Urinary bladder (tissue), 4 donors: ENCODE results near the gene CADM2. TPM values are rescaled to one million over a fixed set of nuclear protein-coding genes. Genes with fewer than 3 reads are reported as not detected.

Source experiments
- DNase-seq: peaks from one replicate; pipeline ENCODE4 v3.0.0-alpha.2; 2015; ENCODE audit errors: extremely low spot score
- H3K27ac ChIP-seq: one replicate; pipeline ENCODE4 v1.5.1; 2013; ENCODE audit warnings: low read depth, mild to moderate bottlenecking, moderate library complexity
- H3K36me3 ChIP-seq: one replicate; pipeline ENCODE4 v1.6.1; 2013; ENCODE audit warnings: mild to moderate bottlenecking, moderate library complexity; ENCODE audit not compliant: insufficient read depth
- H3K4me1 ChIP-seq: one replicate; pipeline ENCODE4 v1.6.1; 2013; ENCODE audit warnings: mild to moderate bottlenecking, moderate library complexity; ENCODE audit not compliant: insufficient read depth
- H3K4me3 ChIP-seq: one replicate; pipeline ENCODE4 v1.5.1; 2013; ENCODE audit warnings: low read depth, low read length
- WGBS: extraction: QIAGEN DNeasy Blood & Tissue Kit; methylation state at CpG from one replicate; pipeline ENCODE4 v1.1.7; 2013; 5-methylcytosine and 5-hydroxymethylcytosine counted together
- polyA plus RNA-seq: library from polyadenylated mRNA; stranded (reverse); fragments of 200-250 nt; gene quantifications from one replicate; pipeline ENCODE4 v1.2.3, GENCODE V29; 2013
- total RNA-seq: library from RNA; depleted of rRNA; stranded (reverse); fragments of >200 nt; gene quantifications from one replicate; pipeline ENCODE4 v1.2.3, GENCODE V29; 2014
- donor health status: healthy with polysubstance abuse.
- donor health status: healthy.

CADM2 gene
- total and polyA plus RNA-seq, 2 donors: 2.7 to 4.6 TPM

DNA sequence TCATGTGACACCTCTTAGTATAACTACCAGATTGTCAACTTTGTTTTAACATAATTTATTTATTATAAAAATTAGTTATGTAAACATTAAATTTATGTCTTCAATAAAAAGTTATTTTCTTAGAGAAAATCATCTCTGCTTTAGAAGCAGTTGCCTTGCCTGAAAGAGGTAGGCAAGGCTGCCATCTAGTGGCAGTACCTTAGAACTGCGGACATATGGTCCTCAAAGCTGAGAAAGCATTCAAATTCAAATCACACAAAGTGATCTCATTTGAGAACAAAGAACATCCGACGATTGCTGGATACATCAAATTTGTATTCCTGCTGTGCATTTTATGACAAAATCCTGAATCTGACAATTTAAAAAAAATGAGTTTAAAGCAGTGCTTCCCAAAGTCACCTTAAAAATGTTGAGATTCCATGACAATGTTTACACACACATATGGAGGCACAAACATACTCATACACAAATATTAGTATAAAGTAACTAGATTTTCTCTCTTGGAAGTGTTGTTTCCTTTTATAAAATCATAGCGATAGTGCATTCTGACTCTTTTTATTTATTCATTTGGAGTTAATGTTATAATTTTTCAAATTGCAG is 617.4 kb downstream of the CADM2 start:
- H3K27ac ChIP-seq: no peak overlapping the region
- H3K36me3 ChIP-seq: no peaks in the 10 kb centered on the region
- no peak overlapping the region for H3K4me3 ChIP-seq
- DNase-seq: no peak
- 15% methylated on average over 4 of the region's 4 CpGs for whole genome bisulfite sequencing
- no peaks in the 10 kb centered on the region for H3K4me1 ChIP-seq

DNA sequence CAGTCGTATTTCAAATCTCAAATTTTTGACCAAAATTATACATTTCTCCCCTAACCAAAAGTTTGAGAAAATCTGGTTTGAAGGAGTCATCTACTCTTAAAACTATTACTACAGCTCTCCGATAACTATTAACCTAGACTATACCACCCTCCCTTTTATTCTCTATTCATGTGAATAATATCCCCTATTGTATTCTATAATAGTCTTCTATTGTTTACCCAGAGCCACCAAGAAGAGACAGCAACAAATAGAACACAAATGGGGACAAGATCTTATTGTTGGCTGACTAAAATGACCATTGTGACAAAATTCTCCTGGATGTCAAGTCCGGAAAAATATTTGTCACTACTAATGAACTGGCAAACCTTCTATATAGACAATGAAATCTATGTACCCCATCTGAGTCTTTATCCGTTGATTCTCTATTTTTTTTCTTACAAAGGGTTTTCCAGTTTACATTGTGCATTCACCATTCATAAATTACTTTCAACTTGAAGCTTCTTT is 618.0 kb downstream of the CADM2 start:
- H3K4me1 ChIP-seq: no peaks in the 10 kb centered on the region
- H3K36me3 ChIP-seq: no peaks in the 10 kb centered on the region
- no peak for DNase-seq
- WGBS: 85% methylated on average over 4 of the region's 4 CpGs
- no peak overlapping the region for H3K4me3 ChIP-seq
- no peak overlapping the region for H3K27ac ChIP-seq

DNA sequence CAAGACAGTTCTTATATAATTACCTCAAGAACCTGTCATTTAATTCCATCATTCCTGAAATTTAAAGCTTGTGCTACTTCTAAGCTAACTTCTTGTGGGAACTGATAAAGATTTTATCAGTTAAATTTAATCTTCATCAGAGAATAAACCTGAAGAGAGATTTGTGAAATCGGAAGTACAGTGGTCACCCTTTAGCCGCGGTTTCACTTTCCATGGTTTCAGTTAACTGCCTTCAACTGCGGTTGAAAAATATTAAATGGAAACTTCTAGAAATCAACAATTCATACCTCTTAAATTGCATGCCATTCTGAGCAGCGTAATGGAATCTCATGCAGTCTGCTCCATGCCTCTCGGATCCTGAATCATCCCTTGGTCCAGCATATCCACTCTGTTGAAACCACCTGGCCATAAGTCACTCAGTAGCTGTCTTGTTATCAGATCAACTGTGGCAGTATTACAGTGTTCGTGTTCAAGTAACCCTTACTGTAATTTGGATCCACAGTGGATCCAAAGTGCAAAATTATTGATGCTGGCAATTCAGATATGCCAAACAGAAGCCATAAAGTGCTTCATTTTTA is 626.1 kb downstream of the CADM2 start:
- Histone ChIP-seq H3K27ac (no peak overlapping the region), H3K4me3 (no peak overlapping the region), H3K4me1 (no peaks in the 10 kb centered on the region), H3K36me3 (no peaks in the 10 kb centered on the region)
- 84% methylated on average over 7 of the region's 7 CpGs for WGBS
- DNase-seq: no peak

DNA sequence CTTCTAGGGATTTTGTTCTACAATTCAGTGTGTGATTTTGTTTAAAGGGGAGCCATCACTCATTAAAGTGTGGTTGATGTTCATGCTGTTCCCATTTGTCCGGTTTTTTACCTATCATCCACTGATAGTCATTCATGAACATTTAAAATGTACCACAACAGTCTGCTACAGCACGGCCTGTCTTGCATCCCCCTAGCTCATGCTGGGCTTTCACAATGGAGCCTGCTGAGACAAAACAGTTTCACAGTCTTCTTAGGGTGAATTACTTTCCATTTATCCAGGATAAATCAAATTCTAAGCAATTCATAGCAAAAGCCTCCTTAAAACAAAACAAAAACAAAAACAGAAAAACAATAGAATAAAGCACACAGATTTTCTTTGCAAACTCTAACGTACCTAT is 627.2 kb downstream of the CADM2 start:
- Histone ChIP-seq H3K27ac (no peak overlapping the region), H3K4me3 (no peak overlapping the region), H3K4me1 (no peaks in the 10 kb centered on the region), H3K36me3 (no peaks in the 10 kb centered on the region)
- DNase-seq: no peak
- WGBS: 66% methylated on average over 3 of the region's 3 CpGs

DNA sequence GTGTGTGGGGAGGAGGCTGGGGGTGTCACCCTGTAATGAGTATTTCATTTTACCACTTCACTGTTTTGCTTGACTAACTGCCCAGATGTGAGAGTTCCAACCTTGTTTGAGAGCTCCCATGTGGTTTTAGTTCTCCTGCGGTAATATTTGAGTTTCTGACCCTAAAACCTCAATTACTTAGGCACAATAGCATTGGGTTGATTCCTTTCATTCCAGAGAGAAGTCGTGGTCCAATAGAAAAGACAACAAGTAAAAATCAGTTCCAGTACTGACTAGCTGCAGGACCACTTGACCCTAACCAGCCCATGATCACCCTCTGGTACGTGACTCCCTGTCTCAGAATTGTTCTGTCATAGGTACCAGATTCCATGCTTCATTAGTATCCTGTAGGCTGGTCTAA is 630.4 kb downstream of the CADM2 start:
- Histone ChIP-seq H3K36me3 (no peaks in the 10 kb centered on the region), H3K27ac (no peak overlapping the region), H3K4me1 (no peaks in the 10 kb centered on the region), H3K4me3 (no peak overlapping the region)
- DNase-seq: no peak
- WGBS: 81% methylated on average over 3 of the region's 3 CpGs

DNA sequence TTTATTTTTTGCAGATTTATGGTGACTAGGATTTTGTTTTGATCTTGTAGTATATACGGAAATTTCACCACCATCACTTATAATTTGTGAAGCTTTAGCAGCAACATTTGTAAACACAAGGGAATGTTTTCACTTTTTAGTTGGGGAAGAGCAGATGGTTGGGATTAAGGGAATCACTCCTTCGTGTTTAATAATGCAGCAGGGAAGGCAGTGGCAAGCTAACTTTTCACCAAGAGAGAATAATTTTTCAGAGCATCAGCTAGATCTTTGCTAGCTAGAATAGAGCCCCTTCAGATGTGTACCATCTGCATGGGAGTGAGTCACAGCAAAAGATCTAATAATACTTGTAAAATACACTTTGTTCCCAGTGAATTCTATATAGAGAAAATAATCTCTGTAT is 632.7 kb downstream of the CADM2 start:
- no peak for DNase-seq
- Histone ChIP-seq H3K4me3 (no peak overlapping the region), H3K27ac (no peak overlapping the region), H3K4me1 (no peaks in the 10 kb centered on the region), H3K36me3 (no peaks in the 10 kb centered on the region)
- 33% methylated on average over 2 of the region's 2 CpGs for WGBS

DNA sequence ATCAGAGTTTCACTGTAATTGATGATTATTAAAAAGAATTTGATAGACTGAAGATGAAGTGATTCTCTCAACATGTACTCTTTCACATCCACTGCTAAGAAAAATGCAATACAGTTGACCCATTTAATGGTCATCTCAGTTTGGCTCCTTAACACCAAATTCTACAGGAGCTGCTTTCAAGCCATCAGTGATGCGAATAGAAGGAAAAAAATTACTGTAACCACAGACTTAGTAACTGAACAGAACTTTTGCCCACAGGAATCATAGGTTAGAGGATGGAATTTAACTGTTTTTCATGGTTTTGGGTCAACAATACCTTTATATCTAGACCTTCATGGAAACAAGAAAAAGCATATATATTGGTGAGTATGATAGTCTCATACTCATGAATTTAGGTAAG is 633.5 kb downstream of the CADM2 start:
- no peak for DNase-seq
- WGBS: 89% methylated on average over 1 of the region's 1 CpG
- H3K36me3 ChIP-seq: no peaks in the 10 kb centered on the region
- no peak overlapping the region for H3K27ac ChIP-seq
- no peak overlapping the region for H3K4me3 ChIP-seq
- no peaks in the 10 kb centered on the region for H3K4me1 ChIP-seq

DNA sequence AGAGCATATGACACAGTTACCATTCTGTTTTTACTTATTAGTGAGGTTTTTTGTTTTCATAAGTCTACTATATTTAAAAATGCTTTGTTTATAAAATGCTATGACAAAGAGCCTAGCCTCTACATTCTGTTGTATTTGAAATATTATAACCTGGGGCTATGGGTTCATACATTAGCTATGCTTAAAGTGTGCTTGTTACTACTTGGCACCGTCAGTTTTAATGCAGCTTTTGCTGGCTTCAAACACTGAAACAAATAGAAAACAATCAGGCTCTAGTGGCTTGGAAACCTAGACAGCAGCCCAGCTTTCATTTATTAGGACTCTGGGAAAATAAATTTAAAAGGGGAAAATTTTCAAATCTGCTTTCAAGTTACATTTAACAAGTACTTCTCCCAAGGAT is 635.9 kb downstream of the CADM2 start:
- WGBS: 50% methylated on average over 1 of the region's 1 CpG
- Histone ChIP-seq H3K36me3 (no peaks in the 10 kb centered on the region), H3K27ac (no peak overlapping the region), H3K4me3 (no peak overlapping the region), H3K4me1 (no peaks in the 10 kb centered on the region)
- DNase-seq: no peak

DNA sequence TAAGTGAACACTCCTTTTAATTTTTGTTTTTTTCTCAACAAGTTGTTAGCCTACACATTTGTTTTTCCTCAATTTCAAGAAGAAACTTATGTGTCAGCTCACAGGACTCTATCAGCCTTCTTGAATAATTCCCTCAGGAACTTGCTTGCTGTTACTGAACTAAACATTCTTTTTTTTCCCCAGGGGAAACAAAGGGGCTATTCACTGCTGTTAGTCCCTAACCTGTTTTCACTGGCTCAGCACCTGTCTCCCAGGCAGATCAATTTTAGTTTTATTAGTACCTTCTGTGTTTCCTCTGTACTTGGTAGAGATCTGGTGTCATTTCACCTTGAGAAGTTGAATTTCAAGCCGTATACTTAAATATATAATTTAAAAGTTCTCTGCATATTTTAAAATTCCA is 644.6 kb downstream of the CADM2 start:
- H3K4me3 ChIP-seq: no peak overlapping the region
- no peaks in the 10 kb centered on the region for H3K4me1 ChIP-seq
- H3K36me3 ChIP-seq: no peaks in the 10 kb centered on the region
- DNase-seq: no peak
- no peak overlapping the region for H3K27ac ChIP-seq
- WGBS: 79% methylated on average over 1 of the region's 1 CpG

DNA sequence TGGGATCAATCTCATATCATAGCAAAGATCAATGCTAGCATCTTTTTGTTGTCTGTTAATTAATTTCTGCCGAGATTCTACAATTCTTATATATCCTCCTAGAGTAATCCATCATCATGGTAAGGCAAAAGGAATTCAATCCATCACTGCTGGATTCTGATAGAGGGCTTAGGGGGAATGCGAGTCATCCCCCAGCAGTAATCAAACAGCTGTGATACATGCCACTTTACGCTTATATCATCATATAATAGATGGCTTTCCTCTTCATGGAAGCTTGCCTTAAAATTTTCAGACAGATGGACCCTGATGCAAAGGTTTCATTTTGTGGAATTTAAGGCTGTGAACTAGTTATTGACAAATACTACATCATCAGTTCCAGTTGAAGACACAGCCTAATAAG is 645.9 kb downstream of the CADM2 start:
- no peak overlapping the region for H3K27ac ChIP-seq
- H3K4me1 ChIP-seq: no peaks in the 10 kb centered on the region
- DNase-seq: no peak
- H3K4me3 ChIP-seq: no peak overlapping the region
- 85% methylated on average over 3 of the region's 3 CpGs for WGBS
- no peaks in the 10 kb centered on the region for H3K36me3 ChIP-seq

DNA sequence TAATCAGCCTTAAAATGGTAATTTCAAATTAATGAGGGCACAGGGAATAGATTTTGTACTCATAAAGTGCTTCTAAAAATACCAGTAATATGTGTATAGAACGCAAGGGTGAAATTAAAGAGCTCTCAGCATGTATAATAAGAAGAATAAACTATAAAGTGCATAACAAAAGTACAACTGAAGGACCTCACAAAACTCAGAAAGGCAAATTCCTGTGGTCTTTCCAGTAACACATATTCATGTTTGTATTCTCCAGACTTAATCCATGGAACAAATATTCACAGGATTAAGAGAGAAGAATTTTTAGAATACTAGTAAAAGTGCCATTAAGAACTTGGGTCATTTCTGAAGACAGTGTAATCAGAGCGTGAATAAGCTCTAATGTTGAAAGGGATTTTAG is 646.3 kb downstream of the CADM2 start:
- H3K4me3 ChIP-seq: no peak overlapping the region
- WGBS: 72% methylated on average over 2 of the region's 2 CpGs
- H3K27ac ChIP-seq: no peak overlapping the region
- DNase-seq: no peak
- no peaks in the 10 kb centered on the region for H3K4me1 ChIP-seq
- no peaks in the 10 kb centered on the region for H3K36me3 ChIP-seq

DNA sequence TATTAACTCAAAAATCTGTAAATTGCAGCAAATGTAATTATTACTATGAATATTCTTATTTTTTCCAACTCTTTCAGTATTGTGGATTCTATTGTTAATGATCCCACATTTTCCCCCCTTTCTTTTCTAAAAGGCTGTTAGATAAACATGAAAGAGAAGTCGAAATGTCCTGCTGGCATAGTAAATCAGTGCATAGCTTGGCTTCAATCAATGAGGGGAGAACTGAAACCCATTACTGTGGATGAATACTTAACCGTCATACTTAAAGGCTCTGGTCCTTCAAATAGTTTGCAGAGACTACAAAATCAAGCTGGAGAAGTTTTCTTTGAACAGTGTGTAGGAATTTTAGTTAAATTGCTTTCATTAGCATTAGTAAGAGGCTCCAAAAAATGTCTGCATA is 667.9 kb downstream of the CADM2 start:
- no peaks in the 10 kb centered on the region for H3K4me1 ChIP-seq
- whole genome bisulfite sequencing: 21% methylated on average over 2 of the region's 2 CpGs
- H3K27ac ChIP-seq: no peak overlapping the region

DNA sequence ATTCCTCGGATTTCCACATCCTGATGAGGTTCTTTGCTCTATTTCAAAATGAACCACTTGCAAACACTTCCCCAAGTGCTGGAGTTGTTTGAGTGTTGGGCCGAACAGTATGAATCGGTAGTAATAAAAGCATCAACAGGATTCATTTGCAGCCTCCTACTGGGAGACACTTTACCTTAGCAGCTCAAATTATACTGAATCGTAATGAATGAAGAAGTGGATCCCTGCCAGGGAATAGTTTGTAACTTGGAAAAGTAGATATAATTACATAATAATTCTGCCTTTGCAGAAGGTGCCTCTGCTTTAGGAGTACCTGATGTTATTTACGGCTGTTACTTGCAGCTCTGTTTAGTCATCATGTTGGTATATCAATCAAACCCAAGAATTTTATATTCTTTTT is 669.1 kb downstream of the CADM2 start:
- H3K4me3 ChIP-seq: no peak overlapping the region
- no peaks in the 10 kb centered on the region for H3K36me3 ChIP-seq
- no peaks in the 10 kb centered on the region for H3K4me1 ChIP-seq
- WGBS: 83% methylated on average over 5 of the region's 5 CpGs
- H3K27ac ChIP-seq: no peak overlapping the region
- no peak for DNase-seq

More for the DNA sequence above, 667.9 kb downstream of the CADM2 start:
- Histone ChIP-seq H3K36me3 (no peaks in the 10 kb centered on the region), H3K4me3 (no peak overlapping the region)
- DNase-seq: no peak

DNA sequence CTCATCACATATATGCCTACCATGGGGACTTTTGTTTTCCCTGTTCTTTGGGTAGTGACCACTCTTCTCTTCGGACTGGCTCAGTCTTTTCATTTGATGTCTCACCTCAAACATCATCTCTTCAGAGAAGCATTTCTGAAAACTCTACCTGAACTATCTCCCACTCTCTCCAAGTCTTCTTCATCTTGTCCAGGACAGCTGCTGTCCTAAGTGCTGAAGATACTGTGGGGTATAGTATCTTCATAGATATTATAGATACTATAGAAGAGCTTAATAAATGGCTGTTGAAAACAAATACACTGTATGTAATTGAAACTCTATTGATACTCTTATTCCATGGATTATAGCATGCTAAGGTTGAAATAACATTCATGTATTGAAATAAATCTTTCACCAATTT is 672.3 kb downstream of the CADM2 start:
- 89% methylated on average over 1 of the region's 1 CpG for WGBS
- Histone ChIP-seq H3K27ac (no peak overlapping the region), H3K36me3 (no peaks in the 10 kb centered on the region)

More for the DNA sequence above, 672.3 kb downstream of the CADM2 start:
- H3K4me1 ChIP-seq: no peaks in the 10 kb centered on the region
- DNase-seq: no peak
- no peak overlapping the region for H3K4me3 ChIP-seq
